ENCODE data around the gene ARHGAP19. TPM values are rescaled to one million over a fixed set of nuclear protein-coding genes. Genes with fewer than 3 reads are reported as not detected.

Gene ARHGAP19, protein sequence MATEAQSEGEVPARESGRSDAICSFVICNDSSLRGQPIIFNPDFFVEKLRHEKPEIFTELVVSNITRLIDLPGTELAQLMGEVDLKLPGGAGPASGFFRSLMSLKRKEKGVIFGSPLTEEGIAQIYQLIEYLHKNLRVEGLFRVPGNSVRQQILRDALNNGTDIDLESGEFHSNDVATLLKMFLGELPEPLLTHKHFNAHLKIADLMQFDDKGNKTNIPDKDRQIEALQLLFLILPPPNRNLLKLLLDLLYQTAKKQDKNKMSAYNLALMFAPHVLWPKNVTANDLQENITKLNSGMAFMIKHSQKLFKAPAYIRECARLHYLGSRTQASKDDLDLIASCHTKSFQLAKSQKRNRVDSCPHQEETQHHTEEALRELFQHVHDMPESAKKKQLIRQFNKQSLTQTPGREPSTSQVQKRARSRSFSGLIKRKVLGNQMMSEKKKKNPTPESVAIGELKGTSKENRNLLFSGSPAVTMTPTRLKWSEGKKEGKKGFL
- total RNA-seq (10.6 TPM), polyA plus RNA-seq (ENCODE audit: insufficient read depth, low read depth, low replicate concordance) (5.3 TPM)
- long read RNA-seq, donor 1, full-length matches to known transcripts = 3 of 3 reads
- long read RNA-seq, donor 1, partial matches to known transcripts = 0 of 3 reads
- long read RNA-seq, donor 1, other reads (novel, unspliced or antisense) = 0 of 3 reads
- long read RNA-seq, donor 2, full-length matches to known transcripts = 2 of 2 reads
- long read RNA-seq, donor 2, partial matches to known transcripts = 0 of 2 reads
- long read RNA-seq, donor 2, other reads (novel, unspliced or antisense) = 0 of 2 reads
- long read RNA-seq, donor 3, full-length matches to known transcripts = 3 of 3 reads
- long read RNA-seq, donor 3, partial matches to known transcripts = 0 of 3 reads
- long read RNA-seq, donor 3, other reads (novel, unspliced or antisense) = 0 of 3 reads
- long read RNA-seq, donor 4, full-length matches to known transcripts = 5 of 5 reads
- long read RNA-seq, donor 4, partial matches to known transcripts = 0 of 5 reads
- long read RNA-seq, donor 4, other reads (novel, unspliced or antisense) = 0 of 5 reads
- long read RNA-seq, donor 5 = 0 reads
- long read RNA-seq, donor 6, partial matches to known transcripts = 0 of 1 reads
- long read RNA-seq, donor 6, other reads (novel, unspliced or antisense) = 0 of 1 reads
- long read RNA-seq, donor 7, full-length matches to known transcripts = 5 of 7 reads
- long read RNA-seq, donor 7, partial matches to known transcripts = 0 of 7 reads
- long read RNA-seq, donor 7, other reads (novel, unspliced or antisense) = 2 of 7 reads
- long read RNA-seq, donor 8, partial matches to known transcripts = 0 of 1 reads
- long read RNA-seq, donor 8, other reads (novel, unspliced or antisense) = 0 of 1 reads
- long read RNA-seq, donor 9, full-length matches to known transcripts = 3 of 3 reads
- long read RNA-seq, donor 9, partial matches to known transcripts = 0 of 3 reads
- long read RNA-seq, donor 9, other reads (novel, unspliced or antisense) = 0 of 3 reads
- long read RNA-seq, donor 10, partial matches to known transcripts = 0 of 1 reads
- long read RNA-seq, donor 10, other reads (novel, unspliced or antisense) = 0 of 1 reads

DNA sequence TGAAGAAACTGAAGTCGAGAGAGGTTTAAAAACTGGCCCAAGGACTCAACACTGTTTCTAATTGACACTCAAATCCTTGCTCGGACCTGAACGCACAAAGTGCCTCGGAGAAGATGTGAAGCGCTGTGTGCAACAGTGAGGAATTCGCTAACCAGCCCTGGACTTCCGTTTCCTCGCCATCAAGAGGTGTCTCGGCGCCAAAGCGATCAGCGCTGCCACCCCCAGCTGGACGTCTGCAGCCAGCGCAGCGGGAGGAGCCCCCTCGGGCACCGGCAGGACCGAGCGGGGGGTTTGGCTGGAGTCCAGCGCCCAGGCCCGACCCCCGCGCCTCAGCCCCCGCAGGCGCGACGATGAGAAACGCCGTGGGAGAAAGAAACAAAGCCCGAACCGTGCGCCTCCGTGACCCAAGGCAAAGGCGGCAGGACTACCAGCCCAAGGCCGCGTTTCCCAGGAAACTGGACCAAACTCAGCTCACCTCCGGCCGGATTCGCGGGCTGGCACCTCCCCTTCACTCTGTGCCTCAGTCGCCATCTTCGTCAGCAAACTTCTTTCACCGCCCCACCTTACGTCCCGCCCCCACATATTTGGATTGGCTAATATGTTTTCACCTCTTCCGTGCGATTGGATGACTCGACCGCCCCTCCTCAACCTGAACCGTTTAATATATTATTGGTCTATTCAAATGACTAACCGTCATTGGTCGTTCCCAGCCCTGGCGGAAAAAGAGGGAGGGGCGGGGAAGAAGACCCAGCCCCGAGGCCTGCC, at the start of gene ARHGAP19:
TSS of gene ARHGAP19 (minus strand) at position 541 of the 765 bp plus-strand sequence. CDS start at position 531, 10 bp downstream.
- H3K36me3 ChIP-seq (ENCODE audit: control insufficient read depth in 2 of 3, insufficient read depth in 3 of 3, low read length in 3 of 3) = no peaks in the 10 kb centered on the region
- H3K9ac ChIP-seq (ENCODE audit: low read length in 3 of 3) = peak within 1 kb of the TSS; percentile 63 to 92 (median 88)
- TF ChIP-seq, protein P1, sequence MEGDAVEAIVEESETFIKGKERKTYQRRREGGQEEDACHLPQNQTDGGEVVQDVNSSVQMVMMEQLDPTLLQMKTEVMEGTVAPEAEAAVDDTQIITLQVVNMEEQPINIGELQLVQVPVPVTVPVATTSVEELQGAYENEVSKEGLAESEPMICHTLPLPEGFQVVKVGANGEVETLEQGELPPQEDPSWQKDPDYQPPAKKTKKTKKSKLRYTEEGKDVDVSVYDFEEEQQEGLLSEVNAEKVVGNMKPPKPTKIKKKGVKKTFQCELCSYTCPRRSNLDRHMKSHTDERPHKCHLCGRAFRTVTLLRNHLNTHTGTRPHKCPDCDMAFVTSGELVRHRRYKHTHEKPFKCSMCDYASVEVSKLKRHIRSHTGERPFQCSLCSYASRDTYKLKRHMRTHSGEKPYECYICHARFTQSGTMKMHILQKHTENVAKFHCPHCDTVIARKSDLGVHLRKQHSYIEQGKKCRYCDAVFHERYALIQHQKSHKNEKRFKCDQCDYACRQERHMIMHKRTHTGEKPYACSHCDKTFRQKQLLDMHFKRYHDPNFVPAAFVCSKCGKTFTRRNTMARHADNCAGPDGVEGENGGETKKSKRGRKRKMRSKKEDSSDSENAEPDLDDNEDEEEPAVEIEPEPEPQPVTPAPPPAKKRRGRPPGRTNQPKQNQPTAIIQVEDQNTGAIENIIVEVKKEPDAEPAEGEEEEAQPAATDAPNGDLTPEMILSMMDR (IDR thresholded peaks at IDR 0.05; ENCODE audit: borderline replicate concordance, extremely low read depth, insufficient read depth) = peak; percentile 2
- DNase-seq (peak; percentile 97 to 99 (median 99)), FAIRE-seq (peak; percentile 99)
- peak within 1 kb of the TSS; percentile 81 to 98 (median 97) for H3K4me3 ChIP-seq (ENCODE audit: low read length in 3 of 3)
- H3K27ac ChIP-seq (ENCODE audit: low read depth in 2 of 2, low read length in 2 of 2) = peak within 1 kb of the TSS; percentile 92 to 96
- peaks cover 0 to 4% (median 2%) of the 10 kb centered on the region in 3 donors for H3K4me1 ChIP-seq (ENCODE audit: control insufficient read depth in 2 of 3, insufficient read depth in 2 of 3, low read depth in 1 of 3, low read length in 3 of 3)
- intact Hi-C loops (cut with DNase I) = no loop called here
- H3K27me3 ChIP-seq (ENCODE audit: control insufficient read depth, insufficient read depth, low read length) = no peaks in the 10 kb centered on the region
- H3K9me3 ChIP-seq (ENCODE audit: control insufficient read depth in 2 of 3, insufficient read depth in 1 of 3, low read length in 3 of 3) = no peaks in the 10 kb centered on the region

DNA sequence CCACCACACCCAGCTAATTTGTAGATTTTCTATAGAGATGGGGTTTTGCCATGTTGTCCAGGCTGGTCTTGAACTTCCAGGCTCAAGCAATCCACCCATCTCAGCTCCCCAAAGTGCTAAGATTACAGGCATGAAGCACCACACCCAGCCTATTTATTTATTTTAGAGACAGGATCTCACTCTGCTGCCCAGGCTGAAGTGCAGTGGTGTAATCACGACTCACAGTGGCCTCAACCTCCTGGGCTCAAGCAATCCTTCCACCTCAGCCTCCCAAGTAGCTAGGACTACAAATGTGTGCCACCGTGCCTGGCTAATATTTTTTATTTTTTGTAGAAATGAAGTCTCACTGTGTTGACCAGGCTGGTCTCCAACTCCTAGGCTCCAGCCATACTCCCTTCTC, 49.0 kb upstream of the ARHGAP19 start:
- Histone ChIP-seq H3K9me3 (ENCODE audit: control insufficient read depth in 2 of 3, insufficient read depth in 1 of 3, low read length in 3 of 3) (no peaks in the 10 kb centered on the region), H3K9ac (ENCODE audit: low read length in 3 of 3) (no peak overlapping the region), H3K27ac (ENCODE audit: low read depth in 2 of 2, low read length in 2 of 2) (no peak overlapping the region), H3K36me3 (ENCODE audit: control insufficient read depth in 2 of 3, insufficient read depth in 3 of 3, low read length in 3 of 3) (no peaks in the 10 kb centered on the region), H3K4me1 (ENCODE audit: control insufficient read depth in 2 of 3, insufficient read depth in 2 of 3, low read depth in 1 of 3, low read length in 3 of 3) (peaks cover 0 to 4% (median 0%) of the 10 kb centered on the region in 3 donors), H3K27me3 (ENCODE audit: control insufficient read depth, insufficient read depth, low read length) (no peaks in the 10 kb centered on the region), H3K4me3 (ENCODE audit: low read length in 3 of 3) (no peak overlapping the region)
- TF ChIP-seq, protein P1 (IDR thresholded peaks at IDR 0.05; ENCODE audit: borderline replicate concordance, extremely low read depth, insufficient read depth) = no peak
- intact Hi-C loops (cut with DNase I) = no loop called here
- DNase-seq = no peak
- no peak for FAIRE-seq
